SHP77 treated with DMSO at 0.1 percent for 48 hours (cell line): Measurements from ENCODE around the gene PRDM13.
"Not testable (repeated sequence)": the region's sequence is repeated elsewhere in the genome, so short reads cannot be mapped to it uniquely, and the experiment has no call there.

ENCODE experiments used
- DNase-seq: peaks from one replicate; lab custom pipeline; 2025; lab: John Stamatoyannopoulos, UW

Gene PRDM13

DNA sequence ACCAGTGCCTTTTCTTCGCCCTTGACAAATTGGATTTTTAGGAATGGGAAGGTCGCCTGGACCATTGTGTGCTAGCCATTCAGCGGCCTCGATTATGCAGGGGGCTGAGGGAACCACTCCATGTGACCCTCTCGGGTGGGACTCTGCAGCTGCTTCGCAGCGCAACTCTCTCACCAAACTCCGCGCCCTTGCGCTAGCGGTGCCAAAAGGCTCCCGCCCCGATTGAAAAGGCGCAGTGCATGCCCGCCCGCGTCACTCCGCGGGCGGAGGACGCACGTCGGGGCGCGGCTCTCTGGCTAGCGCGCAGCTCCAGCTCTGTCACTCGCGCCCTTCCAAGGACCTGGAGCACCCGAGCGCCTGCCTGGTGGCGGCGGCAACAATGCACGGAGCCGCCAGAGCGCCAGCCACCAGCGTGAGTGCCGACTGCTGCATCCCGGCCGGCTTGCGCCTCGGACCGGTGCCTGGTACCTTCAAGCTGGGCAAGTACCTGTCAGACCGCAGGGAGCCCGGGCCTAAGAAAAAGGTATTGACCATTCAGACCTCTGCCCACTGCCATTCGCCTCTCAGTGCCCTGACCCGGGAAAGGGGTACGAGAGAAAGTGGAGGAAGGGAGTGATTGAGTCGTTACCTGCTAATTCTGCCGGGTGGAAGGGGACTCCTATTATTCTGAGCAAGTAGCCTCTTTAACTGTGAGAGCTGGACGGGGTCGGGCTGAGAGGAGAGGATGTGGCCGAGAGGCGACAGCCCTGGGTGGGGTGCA lies at the start of gene PRDM13:
Gene PRDM13 (plus strand): TSS at position 178 of the 760 bp plus-strand sequence. CDS start 202 bp downstream, at position 380.
- DNase-seq: no peak

DNA sequence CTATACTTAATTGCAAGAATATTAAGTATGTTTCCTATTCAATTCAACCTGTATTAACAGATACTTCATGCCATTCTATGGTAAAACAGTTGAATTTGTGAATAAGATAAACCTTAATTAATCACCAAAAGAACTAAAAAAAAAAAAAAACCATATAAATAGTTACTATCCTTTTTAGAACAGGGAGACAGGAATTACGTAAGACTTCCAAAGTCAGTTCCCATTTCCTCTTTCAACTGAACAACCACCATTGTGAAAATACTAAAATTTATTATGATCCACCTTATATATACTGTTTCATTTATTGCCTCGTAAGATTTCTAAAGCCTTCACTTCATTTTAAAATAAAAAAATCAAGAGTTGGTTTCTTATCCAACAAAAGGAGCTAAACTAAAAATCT lies 47.6 kb upstream of the PRDM13 start:
- no peak for DNase-seq

DNA sequence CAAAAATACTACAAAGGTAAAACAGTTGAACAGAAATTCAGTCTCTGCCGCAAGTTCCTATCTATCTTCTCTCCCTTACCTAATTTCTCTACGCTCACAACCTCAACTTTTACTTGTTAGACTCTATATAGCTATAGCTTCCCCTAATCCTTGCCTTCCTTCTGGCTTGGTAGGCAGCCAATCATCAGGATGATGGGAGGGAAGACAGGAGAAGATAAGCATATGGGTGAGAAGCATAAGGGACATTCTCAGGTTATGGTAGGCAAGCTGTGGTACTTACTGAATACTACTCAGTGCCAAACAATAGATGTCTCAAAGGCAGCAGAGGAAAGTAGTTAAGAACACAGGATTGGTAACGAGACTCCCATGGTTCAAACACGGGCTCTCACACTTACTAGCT lies 46.0 kb upstream of the PRDM13 start:
- DNase-seq: no peak

DNA sequence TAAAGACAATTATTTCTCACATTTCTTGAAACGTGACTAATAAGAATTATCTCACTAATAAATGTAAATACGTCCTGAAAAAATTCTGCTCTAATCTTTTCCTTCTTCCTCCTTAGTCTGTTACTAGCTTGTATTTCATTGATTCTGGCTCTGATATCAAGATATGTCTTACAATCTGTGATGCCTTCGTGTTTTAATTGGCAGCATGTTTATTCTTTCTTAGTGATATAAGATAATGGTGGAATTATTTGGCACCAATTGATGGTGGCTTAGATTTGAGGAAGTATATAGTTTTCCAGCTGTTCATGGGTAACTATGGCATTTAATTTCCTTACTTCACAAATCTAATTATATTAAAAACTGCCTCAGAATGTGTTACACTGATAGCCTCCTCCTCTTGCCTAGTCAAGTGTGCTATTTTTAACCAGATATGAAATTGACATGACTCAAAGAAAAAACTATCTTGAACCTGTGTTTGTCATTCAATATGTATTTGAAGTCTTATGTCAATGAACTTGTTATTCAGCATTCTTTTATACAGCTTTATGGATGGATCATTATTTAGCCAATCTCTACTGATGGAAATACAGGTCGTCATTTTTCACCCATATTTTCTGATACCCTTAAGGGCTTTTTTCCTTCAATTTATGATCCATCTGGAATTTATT lies 43.4 kb upstream of the PRDM13 start:
- no peak for DNase-seq

DNA sequence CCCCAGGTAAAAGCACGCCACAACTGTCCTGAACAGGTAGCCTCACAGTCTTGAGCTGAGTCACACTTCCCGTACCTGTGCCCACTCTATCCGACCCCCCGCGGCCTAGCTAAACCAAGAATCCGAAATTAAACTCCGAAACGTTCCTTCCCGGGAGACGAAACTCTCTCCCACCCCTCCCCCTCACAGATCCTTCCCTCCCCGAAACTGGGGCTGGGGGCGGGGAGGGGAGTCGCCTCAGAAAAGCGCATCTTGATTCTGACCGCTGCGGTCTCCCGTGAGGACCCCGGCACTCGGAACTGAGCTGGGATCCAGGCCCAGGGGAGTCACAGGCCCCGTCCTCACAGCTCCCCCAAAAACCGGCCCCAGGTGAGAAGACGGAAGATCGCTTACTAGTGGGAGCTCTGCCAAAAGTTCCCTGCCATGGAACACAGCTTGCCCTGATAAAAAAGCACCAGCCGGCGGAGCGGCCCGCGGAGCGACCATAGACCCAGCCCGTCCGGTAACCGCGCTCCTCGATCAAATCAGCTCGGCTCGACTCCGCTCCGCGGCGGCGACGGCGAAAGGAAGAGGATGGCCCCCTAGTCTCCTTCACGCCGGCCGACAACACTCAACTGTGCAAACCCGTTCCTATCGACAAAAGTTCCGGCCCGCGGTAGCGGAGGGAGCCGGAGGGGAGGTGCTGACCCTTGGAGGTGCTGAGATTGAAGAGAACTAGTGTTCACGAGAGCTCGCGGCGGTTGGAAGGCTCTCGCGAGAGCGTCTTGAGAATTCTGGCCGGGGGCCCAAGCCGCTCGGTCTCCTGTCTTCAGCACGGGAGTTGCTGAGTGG lies 38.3 kb upstream of the PRDM13 start, which contains the start of gene CCNC:
Gene CCNC (minus strand): TSS at position 558 of the 831 bp plus-strand sequence. CDS start 133 bp downstream, at position 425.
- DNase-seq: peak; percentile 89

DNA sequence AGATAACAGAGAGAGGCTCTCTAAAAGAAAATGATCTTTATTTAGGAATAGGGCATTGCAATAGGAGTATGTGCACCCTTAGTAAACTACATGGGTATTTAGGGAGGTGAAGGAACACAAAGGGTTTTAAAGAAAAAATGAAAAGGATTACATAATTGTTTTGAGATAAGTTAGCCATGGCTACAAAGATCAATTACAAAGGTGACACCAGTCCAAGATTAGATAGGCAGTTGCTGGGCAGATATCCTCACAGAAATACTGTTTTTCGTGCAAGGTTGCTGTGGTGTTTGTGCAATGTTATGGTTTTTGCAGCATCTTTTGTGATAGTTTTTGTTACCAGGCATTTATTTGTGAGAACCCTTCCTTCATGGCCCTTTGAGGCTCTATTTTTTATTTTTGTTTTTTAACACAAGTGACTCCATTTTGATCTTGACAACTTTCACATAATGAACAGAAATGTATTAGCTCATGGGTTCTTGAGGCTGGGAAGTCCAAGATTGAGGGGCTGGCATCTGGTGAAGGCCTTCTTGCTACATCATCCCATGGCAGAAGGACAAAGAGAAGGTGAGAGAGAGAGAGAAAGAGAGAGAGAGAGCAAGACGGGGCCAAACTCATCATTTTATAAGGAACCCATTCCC lies 32.5 kb upstream of the PRDM13 start:
- DNase-seq: no peak

DNA sequence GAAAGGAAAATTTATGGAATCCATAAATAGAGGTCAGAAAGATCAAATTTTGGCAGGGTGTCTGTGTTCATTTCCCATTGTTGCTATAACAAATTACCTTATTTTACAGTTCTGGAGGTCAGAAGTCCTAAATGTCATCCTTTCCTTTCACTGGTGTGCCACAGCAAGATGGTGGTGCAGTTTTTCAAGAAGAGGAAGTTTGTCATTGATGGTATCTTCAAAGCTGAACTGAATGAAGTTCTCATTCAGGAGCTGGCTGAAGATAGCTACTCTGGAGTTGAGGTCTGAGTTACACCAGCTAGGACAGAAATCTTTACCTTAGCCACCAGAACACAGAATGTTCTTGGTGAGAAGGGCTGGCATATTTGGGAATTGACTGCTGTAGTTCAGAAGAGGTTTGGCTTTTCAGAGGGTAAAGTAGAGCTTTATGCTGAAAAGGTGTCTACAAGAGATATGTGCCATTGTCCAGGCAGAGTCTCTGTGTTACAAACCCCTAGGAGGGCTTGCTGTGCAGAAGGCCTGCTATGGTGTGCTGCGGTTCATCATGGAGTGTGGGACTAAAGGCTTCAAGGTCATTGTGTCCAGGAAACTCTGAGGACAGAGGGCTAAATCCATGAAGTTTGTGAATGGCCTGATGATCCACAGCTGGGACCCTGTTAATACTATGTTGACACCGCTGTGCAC lies 30.9 kb upstream of the PRDM13 start:
- DNase-seq: no peak

DNA sequence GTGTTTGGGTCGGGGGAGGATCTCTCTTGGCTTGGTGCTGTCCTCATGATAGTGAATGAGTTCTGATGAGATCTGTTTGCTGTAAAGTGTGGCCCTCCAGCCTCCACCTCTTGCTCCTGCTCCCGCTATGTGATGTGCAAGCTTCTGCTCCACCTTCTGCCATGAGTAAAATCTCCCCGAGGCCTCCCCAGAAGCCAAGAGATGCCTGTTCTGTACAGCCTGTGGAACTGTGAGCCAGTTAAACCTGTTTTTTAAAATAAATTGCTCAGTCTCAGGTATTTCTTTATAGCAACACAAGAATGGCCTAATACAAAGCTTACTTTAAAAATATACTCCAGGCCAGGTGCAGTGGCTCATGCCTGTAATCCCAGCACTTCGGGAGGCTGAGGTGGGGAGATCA lies 26.9 kb upstream of the PRDM13 start:
- DNase-seq: no peak

DNA sequence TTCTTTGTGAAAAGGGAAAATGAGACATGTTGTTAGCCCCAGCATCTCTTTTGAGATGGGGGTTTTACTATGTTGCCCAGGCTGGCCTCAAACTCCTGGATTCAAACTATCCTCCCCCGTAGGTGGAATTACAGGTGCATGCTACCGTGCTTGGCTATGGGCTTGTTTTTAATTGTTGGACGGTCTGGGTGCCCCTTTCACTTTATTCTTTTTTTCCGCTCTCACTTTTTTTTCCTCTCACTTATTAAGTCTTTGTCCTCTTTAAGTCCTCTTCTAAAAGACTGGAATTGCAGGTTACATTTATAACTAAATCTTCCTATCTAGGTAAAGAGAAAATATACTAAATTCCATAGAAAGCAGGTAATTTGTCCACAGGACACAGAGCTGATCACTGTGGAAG lies 18.8 kb upstream of the PRDM13 start:
- no peak for DNase-seq

DNA sequence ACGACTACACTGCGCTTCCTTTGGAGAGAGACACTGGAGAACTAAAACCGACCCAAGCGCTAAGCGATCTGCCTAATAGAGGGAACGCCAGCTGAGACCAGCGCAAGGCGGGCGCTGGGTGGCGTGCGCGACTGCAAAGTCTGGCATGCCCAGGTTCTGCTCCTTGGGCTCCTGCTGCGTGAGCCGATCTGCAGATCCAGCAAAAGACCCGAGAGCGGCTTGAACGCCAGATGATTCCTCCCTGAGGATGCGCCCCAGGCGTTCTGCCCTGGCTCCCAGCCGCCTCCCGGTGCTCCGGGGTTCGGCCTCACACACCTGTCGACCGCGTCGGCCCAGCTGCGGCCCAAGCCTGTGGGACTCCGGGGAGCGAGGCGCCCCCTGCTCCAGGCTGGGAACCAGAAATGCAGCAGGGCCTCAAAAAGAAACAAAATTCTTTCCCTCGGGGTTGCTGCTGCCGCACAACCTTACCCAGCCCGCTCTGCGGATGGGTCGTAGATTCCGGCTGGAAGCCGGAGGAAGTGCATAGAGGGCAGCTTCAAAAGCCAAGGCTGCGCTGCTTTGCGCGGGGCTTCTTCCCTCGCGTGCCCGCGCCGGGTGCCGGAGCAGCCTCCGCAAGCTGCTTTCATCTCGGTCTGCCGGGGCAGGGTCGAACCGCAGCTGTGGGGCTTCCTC lies 17.9 kb upstream of the PRDM13 start:
- DNase-seq: peak; percentile 55

DNA sequence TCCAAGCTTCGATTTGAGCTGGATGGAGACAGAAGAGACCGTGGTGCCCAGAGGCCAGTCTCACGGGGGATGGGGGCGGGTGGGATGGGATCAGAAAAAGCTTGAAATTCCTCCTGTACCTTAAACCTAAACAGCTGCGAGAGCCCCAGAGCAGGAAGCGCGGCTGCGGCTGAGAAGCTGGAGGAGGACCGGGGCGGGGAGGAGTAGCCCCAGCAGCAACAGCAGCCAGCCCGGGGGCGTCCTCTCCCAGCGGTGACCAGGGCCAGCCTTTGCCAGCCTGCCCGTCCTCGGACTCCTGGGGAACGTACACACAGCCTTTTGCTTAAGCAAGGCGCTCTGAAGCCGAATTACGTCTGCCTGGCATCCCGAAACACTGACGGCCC lies 17.4 kb upstream of the PRDM13 start:
- no peak for DNase-seq

DNA sequence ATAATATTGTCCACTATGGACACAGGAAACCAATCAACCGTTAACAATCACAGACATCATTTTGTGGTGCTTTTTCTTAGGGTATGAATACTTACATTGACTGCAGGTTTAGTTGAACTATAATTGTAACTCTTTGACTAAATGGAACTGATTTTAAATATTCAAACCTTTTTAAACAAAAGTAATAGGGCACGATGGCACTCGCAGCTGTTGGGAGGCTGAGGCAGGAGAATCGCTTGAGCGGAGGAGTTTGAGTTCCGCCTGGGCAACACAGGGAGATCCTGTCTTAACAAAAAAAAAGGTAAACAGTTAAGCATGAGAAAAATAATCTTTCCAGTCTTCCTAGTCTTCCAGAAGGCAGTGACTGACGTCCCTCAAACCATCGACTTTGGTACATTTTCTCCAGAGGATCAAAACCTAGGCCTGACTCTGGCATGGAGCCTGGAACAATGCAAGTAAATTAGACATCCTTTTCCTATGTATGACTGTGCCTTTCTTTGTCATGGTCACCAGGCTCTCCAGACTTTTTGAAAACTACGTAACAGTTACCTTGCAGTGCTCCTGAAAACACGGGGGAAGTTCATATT lies 16.6 kb upstream of the PRDM13 start:
- no peak for DNase-seq

DNA sequence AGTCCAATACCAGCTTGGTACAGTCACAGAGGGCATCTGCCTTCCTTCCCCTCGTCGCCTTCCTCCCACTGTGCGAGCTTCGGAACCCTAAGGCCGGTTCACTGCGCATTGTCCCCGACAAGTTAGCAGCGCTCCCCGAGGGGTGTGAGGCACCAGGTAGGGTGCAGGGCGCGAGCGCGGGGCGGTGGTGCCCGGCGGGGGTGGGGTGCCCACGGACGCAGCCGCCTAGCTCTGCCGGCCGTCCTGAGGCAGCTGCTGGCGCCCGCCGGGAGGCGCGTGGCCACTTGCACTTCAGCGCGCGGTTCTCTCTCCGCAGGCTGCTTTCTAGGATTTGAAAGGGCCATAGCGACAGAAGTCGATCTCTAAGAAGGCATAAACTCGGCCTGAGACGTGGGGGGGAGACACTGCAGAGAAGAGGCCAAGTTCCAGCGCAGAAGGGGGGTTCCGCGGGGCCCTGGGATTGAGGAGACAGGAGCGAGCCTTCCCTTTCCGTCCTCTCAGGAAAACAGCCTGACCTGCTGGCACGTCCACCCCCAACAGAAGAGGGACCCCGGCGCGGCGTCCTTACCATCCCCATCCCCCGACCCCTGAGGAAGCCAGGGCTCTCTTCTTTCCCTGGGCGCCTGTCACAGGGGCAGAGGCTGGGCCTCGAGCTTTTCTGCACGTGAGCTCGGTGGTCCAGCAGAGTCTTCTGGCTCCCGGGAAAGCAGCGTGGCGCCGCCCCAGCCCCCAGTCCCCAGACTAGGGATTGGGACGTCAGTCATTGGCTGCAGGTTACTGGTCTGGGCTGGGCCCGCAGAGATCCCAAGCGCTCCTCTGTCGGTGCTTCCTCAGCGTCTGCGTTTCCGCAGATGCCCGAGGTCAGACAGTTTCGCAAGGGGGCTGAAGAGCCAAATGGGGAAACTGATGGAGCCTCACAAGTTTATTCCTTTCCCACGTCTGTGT lies 15.6 kb upstream of the PRDM13 start:
- DNase-seq: no peak

DNA sequence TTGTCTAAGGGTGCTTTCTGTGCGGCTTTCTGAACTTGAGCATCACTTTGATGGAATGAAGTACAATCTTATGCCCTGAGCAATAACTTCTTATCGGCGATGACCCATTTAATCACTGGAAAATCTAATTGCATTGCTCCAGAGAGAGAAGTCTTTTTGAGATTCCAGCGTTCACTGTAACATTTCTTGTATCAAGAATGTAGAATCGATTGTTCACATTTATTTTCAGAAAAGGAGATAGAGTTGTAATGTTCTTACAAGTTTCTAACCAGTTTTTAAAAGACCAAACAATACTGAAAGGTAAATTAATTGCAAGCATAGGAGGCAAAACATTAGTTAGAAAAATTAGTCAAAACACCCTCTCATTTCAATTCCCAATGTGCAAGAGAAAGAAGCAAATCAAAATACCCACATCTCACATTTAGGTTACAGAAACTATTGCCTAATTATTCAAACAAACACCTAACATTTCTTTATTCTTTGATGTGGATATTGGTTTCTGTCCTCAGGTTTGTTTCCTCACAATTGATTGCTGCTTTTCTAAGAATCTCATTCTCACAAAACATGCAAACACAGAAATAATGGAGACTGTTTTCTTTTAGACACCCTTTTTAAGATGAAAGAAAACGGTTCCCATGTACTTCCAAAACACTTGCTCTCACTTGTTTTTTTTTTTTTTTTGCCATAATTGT lies 14.8 kb upstream of the PRDM13 start:
- DNase-seq: no peak

DNA sequence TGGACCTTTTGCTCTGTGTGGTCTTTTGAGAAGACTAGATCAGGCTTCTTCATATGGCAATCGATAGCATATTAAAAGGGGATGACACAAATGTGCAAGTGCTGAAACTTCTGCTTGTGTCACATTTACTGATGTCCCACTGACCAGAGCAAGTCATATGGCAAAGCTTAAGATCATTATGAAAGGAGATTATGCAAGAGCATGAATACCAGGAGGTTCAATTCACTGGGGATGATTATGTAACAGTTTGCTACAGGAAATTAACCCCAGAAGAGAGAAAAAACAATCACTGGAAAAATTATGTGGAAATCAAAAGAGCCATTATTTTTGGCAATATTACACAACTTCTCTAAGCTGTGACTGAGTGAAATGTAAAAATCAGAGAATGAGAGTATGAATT lies 13.7 kb upstream of the PRDM13 start:
- no peak for DNase-seq

DNA sequence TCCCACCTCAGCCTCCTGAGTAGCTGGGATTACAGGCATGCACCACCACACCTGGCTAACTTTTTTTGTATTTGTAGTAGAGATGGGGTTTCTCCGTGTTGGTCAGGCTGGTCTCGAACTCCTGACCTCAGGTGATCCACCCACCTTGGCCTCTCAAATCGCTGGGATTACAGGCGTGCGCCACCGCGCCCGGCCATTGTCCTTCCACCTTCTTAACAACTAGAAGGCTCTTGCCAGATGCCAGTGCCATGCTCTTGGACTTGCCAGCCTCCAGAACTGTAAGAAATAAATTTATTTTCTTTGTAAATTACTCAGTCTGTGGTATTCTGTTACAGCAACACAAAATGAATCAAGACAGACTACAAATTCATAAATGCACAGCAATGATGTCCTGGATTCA lies 11.9 kb upstream of the PRDM13 start:
- not testable (repeated sequence) for DNase-seq

DNA sequence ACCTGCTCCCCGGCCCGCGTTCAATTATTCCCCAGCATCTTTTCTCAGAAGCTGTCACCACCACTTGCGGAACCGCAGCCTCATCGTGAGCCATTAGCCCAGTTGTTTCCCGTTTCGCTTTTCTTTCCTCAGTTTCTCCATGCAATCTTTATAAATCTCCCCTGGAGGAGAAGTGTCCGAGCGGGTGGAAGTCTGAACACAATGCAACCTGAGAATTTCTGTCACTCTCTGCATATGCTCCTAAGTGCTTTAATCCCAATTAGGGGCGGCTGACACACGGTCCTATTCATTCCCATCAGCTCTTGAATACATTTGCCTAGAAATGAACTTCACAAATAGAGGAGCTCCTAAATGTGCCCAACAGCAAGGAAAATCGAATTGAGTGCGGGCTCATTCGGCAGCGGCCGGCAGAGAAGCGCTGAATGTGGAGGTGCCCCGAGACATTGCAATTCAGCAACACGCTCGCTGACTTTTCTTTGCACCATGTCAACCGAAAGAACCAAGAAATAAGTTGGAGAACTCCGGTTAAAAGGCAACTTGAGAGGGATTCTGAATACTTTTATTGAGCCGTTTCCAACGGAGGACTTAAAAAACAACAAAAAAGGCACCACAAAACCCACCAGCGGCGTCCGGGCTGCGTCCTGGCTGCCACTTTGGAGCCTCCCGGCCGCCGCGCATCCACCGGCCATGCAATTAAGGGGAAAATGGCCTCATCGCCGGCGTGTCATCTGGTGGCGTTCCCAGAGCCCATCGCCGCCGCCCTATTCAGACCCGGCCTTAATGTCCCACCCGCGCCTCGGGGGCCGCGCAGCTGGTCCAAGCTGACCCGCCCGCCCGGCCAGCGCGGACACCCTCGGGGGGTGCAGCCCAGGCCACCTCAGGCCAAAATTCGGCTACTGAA lies 3.9 kb upstream of the PRDM13 start:
- DNase-seq: no peak
